Panc1 (cell line): Measurements from ENCODE around the gene ST8SIA3.

ENCODE experiments used
- CTCF ChIP-seq: fragments of 450-650 bp; IDR thresholded peaks from 2 replicates; pipeline ENCODE4 v1.5.1; 2017; ENCODE audit warnings: mild to moderate bottlenecking
- POLR2AphosphoS5 ChIP-seq: IDR thresholded peaks from 2 replicates; pipeline ENCODE4 v1.6.1; 2012; ENCODE audit warnings: mild to moderate bottlenecking, low read depth, low read length, moderate library complexity
- REST ChIP-seq, 2 experiments: IDR thresholded peaks; 2 replicates each; pipeline ENCODE4 v1.6.1; 2011 to 2012; ENCODE audit warnings: low read depth in 2 of 2, control low read depth in 1 of 2, low read length in 1 of 2, mild to moderate bottlenecking in 1 of 2, moderate library complexity in 1 of 2; ENCODE audit not compliant: insufficient read depth in 1 of 2
- TCF7L2 ChIP-seq: IDR thresholded peaks from 2 replicates; pipeline ENCODE4 v1.6.1; 2011; ENCODE audit warnings: mild to moderate bottlenecking, low read depth, low read length, inconsistent platforms

- TF ChIP-seq CTCF (no peak), REST (IDR thresholded peaks at IDR 0.05; ENCODE audit: insufficient read depth in 1 of 2, low read depth in 2 of 2, low read length in 1 of 2) (no peak), POLR2AphosphoS5 (no peak), TCF7L2 (no peak)
These were observed 18.4 kb upstream of the ST8SIA3 start for GRCh38 chr18:57333940-57334339.
